Measurements from ENCODE around the gene AGMO. TPM values are rescaled to one million over a fixed set of nuclear protein-coding genes. Genes with fewer than 3 reads are reported as not detected.

Gene AGMO
- polyA plus RNA-seq, 2 of the 4 experiments (the other 2 are of a cell fraction): 2.6 to 7.9 TPM

DNA sequence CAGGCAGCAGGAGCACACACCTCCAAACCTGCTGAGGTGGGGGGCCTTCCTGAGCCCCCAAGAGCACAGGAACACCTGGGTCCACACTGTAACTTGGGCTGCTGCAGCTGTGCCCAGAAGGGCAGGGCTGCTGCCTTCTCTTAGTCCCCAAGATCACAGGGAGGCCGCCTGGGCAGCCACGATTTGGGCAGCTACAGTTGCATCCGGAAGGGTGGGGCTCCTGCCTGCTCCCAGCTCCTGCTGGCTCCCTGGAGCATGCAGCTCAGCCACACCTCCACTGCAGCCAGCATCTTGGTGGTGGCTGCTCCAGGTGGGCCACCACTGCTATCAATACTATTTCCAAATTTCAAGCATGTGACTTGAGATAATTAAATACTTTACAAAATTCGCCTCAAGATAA is 38.5 kb upstream of the AGMO start:
- Histone ChIP-seq H3K27ac (no peak overlapping the region), H3K4me3 (no peak overlapping the region), H3K4me2 (no peak overlapping the region), H3K9me3 (no peaks in the 10 kb centered on the region), H3K4me1 (no peaks in the 10 kb centered on the region)
- DNase-seq (ENCODE audit: low read depth in 1 of 2, low spot score in 1 of 2): no peak
- no peak for FAIRE-seq
- no peak for TF ChIP-seq KDM5A (IDR thresholded peaks at IDR 0.05)
- TF ChIP-seq CHD4 (IDR thresholded peaks at IDR 0.05; ENCODE audit: borderline replicate concordance): no peak
- no peak for TF ChIP-seq HEYL (CRISPR knock-in tag; IDR thresholded peaks at IDR 0.05)
- TF ChIP-seq, protein P1, sequence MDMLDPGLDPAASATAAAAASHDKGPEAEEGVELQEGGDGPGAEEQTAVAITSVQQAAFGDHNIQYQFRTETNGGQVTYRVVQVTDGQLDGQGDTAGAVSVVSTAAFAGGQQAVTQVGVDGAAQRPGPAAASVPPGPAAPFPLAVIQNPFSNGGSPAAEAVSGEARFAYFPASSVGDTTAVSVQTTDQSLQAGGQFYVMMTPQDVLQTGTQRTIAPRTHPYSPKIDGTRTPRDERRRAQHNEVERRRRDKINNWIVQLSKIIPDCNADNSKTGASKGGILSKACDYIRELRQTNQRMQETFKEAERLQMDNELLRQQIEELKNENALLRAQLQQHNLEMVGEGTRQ (IDR thresholded peaks at IDR 0.05): no peak
- TF ChIP-seq RCOR1 (IDR thresholded peaks at IDR 0.05; ENCODE audit: low read depth, low read length): no peak
- no peak for TF ChIP-seq CTCF (IDR thresholded peaks at IDR 0.05)
- no peak for TF ChIP-seq RFX5 (IDR thresholded peaks at IDR 0.05)
- TF ChIP-seq EHF (CRISPR knock-in tag; IDR thresholded peaks at IDR 0.05): no peak
- WGBS (ENCODE audit: missing lambda C conversion rate): 24% methylated on average over 4 of the region's 4 CpGs
- ATAC-seq: no peak
- ChIA-PET CTCF (no interaction called here), POLR2A (no interaction called here)

DNA sequence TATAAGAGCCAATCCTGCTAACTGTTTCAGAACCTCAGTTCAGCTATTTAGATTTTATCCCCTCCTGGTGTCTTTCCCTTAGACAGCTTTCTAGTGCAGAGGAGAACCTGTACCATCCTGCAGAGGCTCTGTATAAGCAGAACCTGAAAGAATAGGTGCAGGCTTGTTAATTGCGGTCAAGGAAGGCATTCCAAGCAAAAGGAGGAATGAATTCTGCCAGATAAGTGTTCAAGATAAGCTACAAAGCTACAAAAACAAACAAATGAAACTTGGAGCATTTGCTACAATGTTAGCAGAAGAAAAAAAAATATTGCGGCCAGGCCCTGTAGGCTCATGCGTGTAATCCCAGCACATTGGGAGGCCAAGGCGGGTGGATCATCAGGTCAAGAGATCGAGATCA is 32.6 kb upstream of the AGMO start:
- FAIRE-seq (no peak), DNase-seq (ENCODE audit: low read depth in 1 of 2, low spot score in 1 of 2) (no peak), ATAC-seq (no peak)
- WGBS (ENCODE audit: missing lambda C conversion rate): 38% methylated on average over 5 of the region's 5 CpGs
- Histone ChIP-seq H3K9me3 (no peaks in the 10 kb centered on the region), H3K4me2 (no peak overlapping the region), H3K27ac (no peak overlapping the region), H3K4me3 (no peak overlapping the region), H3K4me1 (no peaks in the 10 kb centered on the region)
- POLR2A ChIA-PET: no interaction called here
- CTCF ChIA-PET: no interaction called here
- TF ChIP-seq CBX2 (IDR thresholded peaks at IDR 0.05; ENCODE audit: borderline replicate concordance, low read depth) (no peak), EHMT2 (IDR thresholded peaks at IDR 0.05; ENCODE audit: low read depth) (no peak), JUNB (IDR thresholded peaks at IDR 0.05) (no peak), JUN (IDR thresholded peaks at IDR 0.05) (no peak), POLR2AphosphoS2 (conservative IDR thresholded peaks at IDR 0.05; ENCODE audit: low read length) (no peak), FOSB (CRISPR knock-in tag; IDR thresholded peaks at IDR 0.05) (no peak), HEYL (CRISPR knock-in tag; IDR thresholded peaks at IDR 0.05) (no peak), MYC (IDR thresholded peaks at IDR 0.05; ENCODE audit: borderline replicate concordance, low read length) (no peak), CEBPB (IDR thresholded peaks at IDR 0.05) (no peak), RCOR1 (IDR thresholded peaks at IDR 0.05; ENCODE audit: low read depth, low read length) (no peak), FOSL2 (IDR thresholded peaks at IDR 0.05) (no peak), FOSL2 (CRISPR knock-in tag; IDR thresholded peaks at IDR 0.05) (no peak), MAZ (IDR thresholded peaks at IDR 0.05; ENCODE audit: borderline replicate concordance, low read depth, low read length) (no peak), ZFP36 (IDR thresholded peaks at IDR 0.05; ENCODE audit: borderline replicate concordance, partially characterized antibody) (no peak)
- TF ChIP-seq, protein P2, sequence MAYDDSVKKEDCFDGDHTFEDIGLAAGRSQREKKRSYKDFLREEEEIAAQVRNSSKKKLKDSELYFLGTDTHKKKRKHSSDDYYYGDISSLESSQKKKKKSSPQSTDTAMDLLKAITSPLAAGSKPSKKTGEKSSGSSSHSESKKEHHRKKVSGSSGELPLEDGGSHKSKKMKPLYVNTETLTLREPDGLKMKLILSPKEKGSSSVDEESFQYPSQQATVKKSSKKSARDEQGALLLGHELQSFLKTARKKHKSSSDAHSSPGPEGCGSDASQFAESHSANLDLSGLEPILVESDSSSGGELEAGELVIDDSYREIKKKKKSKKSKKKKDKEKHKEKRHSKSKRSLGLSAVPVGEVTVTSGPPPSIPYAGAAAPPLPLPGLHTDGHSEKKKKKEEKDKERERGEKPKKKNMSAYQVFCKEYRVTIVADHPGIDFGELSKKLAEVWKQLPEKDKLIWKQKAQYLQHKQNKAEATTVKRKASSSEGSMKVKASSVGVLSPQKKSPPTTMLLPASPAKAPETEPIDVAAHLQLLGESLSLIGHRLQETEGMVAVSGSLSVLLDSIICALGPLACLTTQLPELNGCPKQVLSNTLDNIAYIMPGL (CRISPR knock-in tag; IDR thresholded peaks at IDR 0.05; ENCODE audit: borderline replicate concordance): no peak
- TF ChIP-seq, protein P3, sequence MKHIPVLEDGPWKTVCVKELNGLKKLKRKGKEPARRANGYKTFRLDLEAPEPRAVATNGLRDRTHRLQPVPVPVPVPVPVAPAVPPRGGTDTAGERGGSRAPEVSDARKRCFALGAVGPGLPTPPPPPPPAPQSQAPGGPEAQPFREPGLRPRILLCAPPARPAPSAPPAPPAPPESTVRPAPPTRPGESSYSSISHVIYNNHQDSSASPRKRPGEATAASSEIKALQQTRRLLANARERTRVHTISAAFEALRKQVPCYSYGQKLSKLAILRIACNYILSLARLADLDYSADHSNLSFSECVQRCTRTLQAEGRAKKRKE (CRISPR knock-in tag; IDR thresholded peaks at IDR 0.05; ENCODE audit: low read depth): no peak
- TF ChIP-seq, protein P4, sequence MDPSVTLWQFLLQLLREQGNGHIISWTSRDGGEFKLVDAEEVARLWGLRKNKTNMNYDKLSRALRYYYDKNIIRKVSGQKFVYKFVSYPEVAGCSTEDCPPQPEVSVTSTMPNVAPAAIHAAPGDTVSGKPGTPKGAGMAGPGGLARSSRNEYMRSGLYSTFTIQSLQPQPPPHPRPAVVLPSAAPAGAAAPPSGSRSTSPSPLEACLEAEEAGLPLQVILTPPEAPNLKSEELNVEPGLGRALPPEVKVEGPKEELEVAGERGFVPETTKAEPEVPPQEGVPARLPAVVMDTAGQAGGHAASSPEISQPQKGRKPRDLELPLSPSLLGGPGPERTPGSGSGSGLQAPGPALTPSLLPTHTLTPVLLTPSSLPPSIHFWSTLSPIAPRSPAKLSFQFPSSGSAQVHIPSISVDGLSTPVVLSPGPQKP (IDR thresholded peaks at IDR 0.05; ENCODE audit: low read depth, low read length): no peak
- TF ChIP-seq, protein P5, sequence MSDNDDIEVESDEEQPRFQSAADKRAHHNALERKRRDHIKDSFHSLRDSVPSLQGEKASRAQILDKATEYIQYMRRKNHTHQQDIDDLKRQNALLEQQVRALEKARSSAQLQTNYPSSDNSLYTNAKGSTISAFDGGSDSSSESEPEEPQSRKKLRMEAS (IDR thresholded peaks at IDR 0.05): no peak
